NCI-H510A (cell line): ENCODE data around the gene UST.

Experiments
- DNase-seq: peaks from one replicate; lab custom pipeline; 2025; lab: John Stamatoyannopoulos, UW

Gene UST, protein sequence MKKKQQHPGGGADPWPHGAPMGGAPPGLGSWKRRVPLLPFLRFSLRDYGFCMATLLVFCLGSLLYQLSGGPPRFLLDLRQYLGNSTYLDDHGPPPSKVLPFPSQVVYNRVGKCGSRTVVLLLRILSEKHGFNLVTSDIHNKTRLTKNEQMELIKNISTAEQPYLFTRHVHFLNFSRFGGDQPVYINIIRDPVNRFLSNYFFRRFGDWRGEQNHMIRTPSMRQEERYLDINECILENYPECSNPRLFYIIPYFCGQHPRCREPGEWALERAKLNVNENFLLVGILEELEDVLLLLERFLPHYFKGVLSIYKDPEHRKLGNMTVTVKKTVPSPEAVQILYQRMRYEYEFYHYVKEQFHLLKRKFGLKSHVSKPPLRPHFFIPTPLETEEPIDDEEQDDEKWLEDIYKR

DNA sequence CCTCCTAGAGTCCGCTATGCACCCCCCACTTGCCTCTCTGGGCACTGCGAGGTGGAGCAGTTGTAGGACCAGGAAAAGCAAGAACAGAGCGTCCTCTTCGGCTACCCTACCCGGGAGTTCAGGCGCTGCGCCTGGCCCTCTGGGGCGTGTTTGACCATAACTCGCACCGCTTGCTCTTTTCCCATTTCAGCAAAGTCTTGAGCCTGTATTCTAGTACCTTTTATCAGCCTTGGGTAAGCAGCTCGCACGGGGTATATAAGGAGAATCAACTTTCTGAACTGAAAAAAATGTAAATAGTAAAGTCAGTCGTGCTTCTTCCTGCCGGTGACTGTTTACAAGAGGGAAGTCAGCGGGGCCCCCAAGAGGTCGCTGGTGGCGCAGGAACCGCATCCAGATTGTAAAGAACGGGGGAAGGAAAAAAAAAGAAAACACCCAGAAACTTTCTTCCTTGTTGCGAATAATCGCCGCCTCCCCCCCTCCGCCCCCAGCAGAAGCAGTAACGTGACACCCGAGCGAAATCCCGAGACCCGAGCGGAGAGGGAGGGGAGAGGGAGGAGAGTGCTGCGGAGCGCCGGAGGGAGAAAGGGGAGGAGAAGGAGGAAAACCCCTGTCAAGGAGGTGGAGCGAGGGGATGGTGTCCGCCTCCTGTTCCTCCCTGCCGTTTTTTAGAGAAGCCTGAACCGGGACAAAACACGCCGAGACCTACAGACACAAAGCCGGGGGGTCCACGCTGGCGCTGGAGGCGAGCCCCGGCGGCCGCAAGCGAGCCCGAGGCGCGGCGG lies at the start of gene UST:
Gene UST, plus strand, starts transcription at position 668 of the 782 bp plus-strand sequence. CDS start 401 bp downstream, outside the sequence.
- peak; percentile 22 for DNase-seq

- DNase-seq = no peak
Measured at GRCh38 chr6:148697895-148698440, 48.9 kb upstream of the UST start.

GRCh38 chr6:148698671-148699180 lies 48.1 kb upstream of the UST start:
- DNase-seq = no peak

DNA sequence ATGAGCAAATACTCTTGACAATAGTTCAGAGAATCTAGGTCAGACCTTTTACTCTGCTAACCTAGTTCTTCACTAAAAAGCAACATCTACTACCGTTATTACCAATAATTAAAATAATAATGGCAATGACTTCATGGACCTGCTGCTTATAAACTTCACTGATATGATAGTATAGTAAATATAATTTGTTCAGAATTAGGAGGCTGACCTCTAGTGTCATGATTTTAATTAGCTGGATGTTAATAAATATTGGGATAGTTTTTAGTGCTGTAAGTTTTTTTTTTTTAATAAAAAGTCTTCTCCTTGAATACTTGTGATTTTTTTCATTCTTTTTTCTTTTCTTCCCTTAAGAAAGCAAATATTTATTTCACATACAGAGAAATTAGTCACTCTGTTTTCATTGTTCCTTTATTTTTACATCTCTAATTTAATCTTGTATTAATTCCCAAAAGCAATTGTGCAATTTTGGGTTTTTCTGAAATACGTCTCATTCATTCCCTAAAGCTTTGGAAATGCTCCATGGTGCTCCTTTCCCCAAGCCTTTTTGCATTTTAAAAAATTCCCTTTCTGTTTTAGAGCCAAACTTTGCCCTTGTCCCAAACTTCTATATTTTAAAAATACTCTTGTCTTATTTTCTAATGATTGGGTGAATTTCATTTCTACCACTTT lies 46.6 kb upstream of the UST start:
- DNase-seq = no peak

GRCh38 chr6:148700741-148701311 lies 46.0 kb upstream of the UST start:
- no peak for DNase-seq

- no peak for DNase-seq
Measured at GRCh38 chr6:148701375-148701774, 45.5 kb upstream of the UST start.

DNA sequence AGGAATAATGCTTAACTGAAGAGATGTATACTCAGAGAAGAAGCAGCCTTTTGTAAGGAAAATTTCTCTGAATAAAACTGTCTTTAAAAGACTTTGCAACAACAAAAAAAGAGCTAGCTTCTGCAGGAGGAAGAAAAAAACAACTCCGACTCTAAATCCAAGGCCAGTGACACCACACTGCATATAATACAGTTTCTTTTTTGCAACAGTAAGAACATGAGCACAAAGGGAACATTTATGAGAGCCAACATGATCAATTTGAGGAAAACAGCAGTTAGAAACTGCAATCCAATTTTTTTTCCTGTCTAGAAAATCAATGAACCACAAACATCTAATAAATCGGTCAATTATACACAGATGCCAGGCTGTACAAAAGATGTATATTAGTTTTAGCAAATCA lies 42.9 kb upstream of the UST start:
- no peak for DNase-seq

DNA sequence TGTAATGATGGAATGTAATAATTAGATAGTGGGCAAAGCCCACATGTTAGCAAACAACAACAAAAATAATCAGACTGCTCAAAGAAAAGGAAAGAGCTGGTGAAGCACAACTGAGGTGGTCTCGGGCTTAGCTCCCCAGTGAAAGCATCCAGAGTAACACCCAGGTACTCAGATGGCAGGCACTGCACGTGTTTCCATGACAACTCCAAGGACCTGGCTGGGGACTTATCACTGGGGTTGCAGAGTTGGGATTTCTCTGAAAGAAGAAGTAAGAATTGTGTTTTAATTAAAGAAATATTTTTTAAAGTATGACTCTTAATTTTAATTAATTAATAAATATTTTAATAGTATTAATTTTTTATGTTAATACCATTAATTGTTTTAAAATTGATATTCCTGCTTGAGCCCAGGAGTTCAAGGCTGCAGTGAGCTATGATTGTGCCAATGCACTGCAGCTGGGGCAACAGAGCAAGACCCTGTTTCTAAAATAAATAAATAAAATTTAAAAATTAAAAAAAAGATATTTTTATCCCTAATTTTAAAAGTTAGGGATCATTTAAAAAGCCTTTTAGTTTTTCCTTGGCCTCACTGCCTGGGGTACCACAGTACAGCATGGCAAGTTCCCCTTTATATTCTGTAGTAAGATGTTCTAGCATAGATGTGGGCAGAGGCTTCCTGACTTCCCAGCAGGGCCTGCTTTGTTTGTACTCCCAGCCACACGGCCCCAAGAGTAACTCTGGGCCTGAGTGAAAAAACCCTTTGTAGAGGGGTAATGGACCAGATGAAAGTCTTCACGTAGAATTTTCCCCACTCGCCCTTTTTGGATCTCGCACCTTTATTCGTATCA lies 42.2 kb upstream of the UST start:
- DNase-seq = no peak

DNA sequence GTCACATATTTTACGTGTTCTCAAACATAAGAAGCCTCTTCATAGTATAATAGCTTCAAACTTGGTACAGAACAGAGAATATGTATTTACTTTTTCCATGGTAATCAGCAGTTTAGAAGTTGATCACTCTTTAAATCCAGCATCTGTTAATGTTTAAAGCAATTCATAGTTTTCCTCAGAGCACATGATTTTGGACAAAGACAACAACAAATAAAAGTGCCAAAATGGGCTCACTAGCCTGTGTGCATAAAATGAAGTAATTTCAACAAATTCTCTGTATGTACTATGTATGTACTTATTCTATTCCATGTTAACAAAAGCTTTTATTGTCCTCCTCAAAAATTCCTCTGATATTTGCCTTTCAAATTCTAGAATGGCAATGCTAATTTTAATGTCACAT lies 38.1 kb upstream of the UST start:
- DNase-seq = no peak

DNA sequence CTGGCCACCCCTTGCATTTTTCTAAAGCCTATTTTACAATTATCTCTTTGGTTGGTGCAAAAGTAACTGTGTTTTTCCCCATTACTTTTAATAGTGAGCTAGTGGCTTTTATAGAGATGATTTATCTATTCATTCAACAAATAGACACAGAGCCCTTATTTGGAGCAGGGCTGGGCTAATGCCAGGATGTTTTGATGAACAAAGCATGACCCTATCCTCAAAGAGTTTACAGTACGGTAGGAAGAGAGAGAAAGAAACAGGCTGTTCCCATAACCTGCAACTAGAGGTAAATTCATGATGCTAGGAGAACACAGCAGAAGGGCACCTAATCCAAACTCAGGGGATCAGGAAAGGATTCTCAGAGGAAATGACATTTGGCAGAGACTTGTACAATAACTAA lies 37.3 kb upstream of the UST start:
- no peak for DNase-seq

- no peak for DNase-seq
Measured at GRCh38 chr6:148711833-148712654, 34.8 kb upstream of the UST start.

DNA sequence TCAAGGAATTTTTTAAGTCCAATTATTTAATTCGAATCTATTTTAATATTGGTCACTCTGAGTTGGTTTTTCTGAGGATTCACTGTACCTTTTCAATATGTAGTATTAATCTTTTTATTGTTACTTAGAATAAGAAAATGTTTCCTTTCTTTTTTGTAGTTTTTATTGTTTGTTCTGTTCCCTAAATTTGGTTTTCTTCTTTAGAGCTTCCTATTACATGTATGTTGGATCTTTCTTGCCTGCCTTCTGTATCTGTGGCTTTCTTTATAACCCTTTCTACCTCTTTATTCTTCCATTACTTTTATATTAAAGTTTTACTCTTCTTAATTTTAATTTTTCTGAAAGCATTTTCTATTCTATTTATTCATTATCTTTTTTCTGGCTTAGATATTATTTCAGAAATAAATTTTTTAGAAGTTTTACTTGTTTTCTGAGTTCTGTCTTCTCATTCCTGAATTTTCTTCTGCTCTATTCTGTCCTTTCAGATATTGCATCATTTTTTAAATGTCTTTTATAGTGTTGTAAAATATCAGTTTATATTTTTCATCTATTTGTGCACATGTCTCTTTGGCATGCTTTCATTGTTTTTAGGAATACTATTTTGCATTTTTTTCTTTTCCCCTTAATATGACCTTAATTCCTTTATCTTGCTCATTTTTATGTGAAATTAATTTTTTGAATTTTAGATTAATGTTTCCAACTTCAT lies 33.6 kb upstream of the UST start:
- no peak for DNase-seq

DNA sequence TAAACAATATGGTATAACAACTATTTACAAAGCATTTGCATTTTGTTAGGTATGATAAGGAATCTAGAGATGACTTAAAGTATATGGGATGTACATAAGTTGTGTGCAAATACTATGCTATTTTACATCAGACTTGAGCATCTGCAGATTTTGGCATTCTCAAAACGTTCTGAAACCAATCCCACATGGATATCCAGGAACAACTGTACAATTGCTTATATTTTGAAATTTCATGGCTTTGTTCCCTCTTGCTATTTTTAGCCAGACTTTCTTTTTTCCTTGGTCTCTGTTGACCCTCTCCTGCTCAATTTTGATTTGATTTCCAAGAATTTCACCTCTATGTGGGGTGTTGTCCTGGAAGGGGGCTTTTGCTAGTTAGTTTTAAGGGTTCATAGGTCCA lies 32.9 kb upstream of the UST start:
- no peak for DNase-seq

- no peak for DNase-seq
Measured at GRCh38 chr6:148716811-148717210, 30.0 kb upstream of the UST start.

GRCh38 chr6:148720406-148720805 lies 26.4 kb upstream of the UST start:
- no peak for DNase-seq

DNA sequence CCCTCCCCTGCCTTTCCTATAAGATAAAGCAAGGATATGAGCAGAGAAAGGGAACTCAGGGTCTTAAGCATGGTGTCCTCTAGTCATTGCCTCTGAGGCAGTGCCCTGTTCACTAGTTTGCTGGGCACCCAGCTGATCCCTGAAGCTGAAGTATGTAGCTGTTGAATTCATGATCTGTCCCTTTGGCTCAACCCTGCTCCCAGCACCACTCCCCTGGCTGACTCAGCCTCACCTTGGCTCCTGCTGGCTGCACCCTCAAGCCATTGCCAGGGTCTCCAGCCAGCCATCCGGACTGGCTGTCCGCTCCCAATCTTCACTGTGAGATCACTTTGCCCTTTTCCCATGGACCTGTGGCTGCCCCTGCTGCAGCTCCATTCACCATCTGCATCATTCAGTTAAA lies 25.9 kb upstream of the UST start:
- DNase-seq = no peak

- DNase-seq = no peak
Measured at GRCh38 chr6:148723484-148723883, 23.3 kb upstream of the UST start.

DNA sequence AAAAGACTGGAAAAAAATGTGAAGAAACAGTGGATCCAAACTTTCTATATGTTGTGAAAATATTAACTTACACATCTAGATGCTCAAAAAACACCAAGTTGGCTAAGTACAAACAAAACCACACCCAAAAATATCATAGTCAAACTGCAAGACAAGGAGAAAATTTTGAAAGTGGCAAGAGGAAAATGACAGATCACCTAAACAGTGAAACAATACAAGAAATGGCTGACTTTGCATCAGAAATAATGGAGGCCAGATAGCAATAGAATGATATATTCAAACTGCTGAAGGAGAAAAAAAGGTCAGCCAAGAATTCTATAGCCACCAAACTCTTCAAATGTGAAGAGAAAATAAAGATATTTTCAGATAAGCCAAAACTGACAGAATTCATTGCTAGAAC lies 22.4 kb upstream of the UST start:
- DNase-seq = no peak

DNA sequence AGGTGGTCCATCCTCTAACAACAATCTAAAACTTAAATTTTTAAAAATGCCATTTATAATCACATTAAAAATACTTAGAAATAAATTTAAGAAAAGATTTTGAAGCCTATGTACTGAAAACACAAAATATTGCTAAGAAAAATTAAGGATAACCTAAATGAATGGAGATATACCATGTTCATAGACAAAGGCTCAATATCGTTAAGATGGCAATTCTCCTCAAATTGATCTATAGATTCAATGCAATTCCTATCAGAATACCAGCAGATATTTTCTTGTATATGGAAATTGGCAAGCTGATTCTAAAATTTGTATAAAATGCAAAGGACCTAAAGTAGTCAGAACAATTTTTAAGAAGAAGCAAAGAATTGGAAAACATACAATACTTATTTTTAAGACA lies 19.7 kb upstream of the UST start:
- no peak for DNase-seq

GRCh38 chr6:148735989-148736388 lies 10.8 kb upstream of the UST start:
- no peak for DNase-seq
